RWPE1 (cell line): ENCODE measurements around the gene CARMIL1.

Experiments
- CTCF ChIA-PET: fragments of 350-600 bp; sonication (Branson Sonifier 250); formaldehyde crosslinking; extraction: SDS; loops from one replicate; lab custom pipeline; 2021; lab: Yijun Ruan, JAX
- POLR2A ChIA-PET: fragments of 400-600 bp; formaldehyde crosslinking; extraction: SDS; loops from one replicate; lab custom pipeline; 2020; ENCODE audit warnings: antibody characterized with exemption; ENCODE audit not compliant: low non-redundant PET; lab: Yijun Ruan, JAX
- DNase-seq: peaks from one replicate; pipeline ENCODE4 v3.0.0; 2012; ENCODE audit warnings: low spot score
- H3K27ac ChIP-seq: fragments of 450-650 bp; 2 replicates; pipeline ENCODE4 v1.5.1; 2017
- TF ChIP-seq, protein P1 (sequence below): fragments of 450-650 bp; conservative IDR thresholded peaks from 2 replicates; pipeline ENCODE4 v1.5.1; 2017; ENCODE audit warnings: low read depth, mild to moderate bottlenecking

Gene CARMIL1

DNA sequence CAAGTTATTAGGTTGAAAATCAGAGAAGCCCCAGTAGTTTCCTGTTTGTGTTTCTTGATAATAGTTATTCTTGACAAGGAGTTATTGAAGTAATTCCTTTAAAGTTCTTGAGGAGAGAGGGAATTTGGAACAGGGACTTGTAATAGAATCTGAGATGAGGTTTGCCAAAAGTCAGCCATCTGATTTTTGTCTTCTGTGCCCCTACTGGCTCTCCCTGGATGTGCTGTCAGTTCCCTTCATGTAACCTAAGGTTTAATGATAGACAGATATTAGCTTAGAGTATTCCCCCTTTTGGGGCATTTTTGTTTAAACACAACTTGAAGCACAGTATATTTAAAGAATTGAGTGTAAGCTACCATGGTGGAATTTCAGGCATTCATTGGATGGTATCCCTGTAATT is 71.4 kb downstream of the CARMIL1 start:
- no peak for DNase-seq
- POLR2A ChIA-PET, result no interaction called here
- no peak overlapping the region for H3K27ac ChIP-seq
- TF ChIP-seq, protein P1, sequence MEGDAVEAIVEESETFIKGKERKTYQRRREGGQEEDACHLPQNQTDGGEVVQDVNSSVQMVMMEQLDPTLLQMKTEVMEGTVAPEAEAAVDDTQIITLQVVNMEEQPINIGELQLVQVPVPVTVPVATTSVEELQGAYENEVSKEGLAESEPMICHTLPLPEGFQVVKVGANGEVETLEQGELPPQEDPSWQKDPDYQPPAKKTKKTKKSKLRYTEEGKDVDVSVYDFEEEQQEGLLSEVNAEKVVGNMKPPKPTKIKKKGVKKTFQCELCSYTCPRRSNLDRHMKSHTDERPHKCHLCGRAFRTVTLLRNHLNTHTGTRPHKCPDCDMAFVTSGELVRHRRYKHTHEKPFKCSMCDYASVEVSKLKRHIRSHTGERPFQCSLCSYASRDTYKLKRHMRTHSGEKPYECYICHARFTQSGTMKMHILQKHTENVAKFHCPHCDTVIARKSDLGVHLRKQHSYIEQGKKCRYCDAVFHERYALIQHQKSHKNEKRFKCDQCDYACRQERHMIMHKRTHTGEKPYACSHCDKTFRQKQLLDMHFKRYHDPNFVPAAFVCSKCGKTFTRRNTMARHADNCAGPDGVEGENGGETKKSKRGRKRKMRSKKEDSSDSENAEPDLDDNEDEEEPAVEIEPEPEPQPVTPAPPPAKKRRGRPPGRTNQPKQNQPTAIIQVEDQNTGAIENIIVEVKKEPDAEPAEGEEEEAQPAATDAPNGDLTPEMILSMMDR, result no peak
- CTCF ChIA-PET, result no interaction called here

DNA sequence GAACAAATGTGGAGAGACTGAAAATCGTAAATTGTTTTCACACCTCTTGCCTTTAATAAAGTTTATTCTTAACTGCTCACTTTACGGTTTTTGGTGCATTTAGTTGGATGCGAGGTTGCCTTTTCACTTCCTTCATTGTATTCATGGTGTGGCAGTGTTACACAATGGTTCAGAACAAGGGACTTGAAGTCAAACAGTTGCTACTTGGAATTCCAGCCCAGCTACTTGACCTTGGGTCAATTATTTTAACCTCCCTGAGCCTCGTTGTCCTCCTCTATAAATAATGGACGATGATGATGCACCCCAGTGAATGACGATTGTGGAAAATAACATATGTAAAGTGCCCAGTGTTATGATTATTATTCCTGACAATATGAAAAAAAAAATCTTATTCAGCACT is 72.3 kb downstream of the CARMIL1 start:
- POLR2A ChIA-PET, result no interaction called here
- no peak overlapping the region for H3K27ac ChIP-seq
- no peak for DNase-seq
- CTCF ChIA-PET, result no interaction called here
- TF ChIP-seq, protein P1, result no peak

DNA sequence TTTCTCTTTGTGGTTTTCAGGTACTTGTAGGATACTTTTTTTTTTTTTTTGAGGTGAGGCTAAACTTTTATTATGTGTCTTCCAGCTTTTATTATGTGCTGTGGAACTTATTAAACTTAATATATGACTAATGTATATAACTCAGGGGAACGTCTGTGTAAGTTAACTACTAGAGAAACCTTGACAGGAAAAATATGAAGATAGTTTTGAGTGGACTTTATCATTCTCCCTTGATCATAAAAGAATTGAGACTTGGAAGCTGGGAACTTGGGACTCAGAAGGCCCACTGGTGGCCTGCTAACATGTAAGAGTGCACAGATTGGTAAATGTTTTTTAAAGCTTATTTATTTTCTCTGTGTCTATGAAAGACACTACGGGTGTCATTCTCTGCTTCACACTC is 73.1 kb downstream of the CARMIL1 start:
- DNase-seq, result no peak
- POLR2A ChIA-PET, result no interaction called here
- CTCF ChIA-PET, result no interaction called here
- no peak overlapping the region for H3K27ac ChIP-seq
- TF ChIP-seq, protein P1, result no peak

- DNase-seq, result no peak
- no peak overlapping the region for H3K27ac ChIP-seq
- ChIA-PET POLR2A (no interaction called here), CTCF (no interaction called here)
- TF ChIP-seq, protein P1, result no peak
Observed at GRCh38 chr6:25354078-25354932, 75.1 kb downstream of the CARMIL1 start.

- peak overlapping the region; percentile 83 for H3K27ac ChIP-seq
- peak; percentile 70 for DNase-seq
- ChIA-PET CTCF (interaction anchor here (1.0 kb wide), 1 partner anchor 11 kb away, joined by 4 read pairs; no protein-coding TSS in a partner anchor), POLR2A (no interaction called here)
- TF ChIP-seq, protein P1, result no peak
Observed at GRCh38 chr6:25359191-25359861, 80.2 kb downstream of the CARMIL1 start.

- POLR2A ChIA-PET, result no interaction called here
- DNase-seq, result peak; percentile 25
- H3K27ac ChIP-seq, result no peak overlapping the region
- CTCF ChIA-PET, result no interaction called here
- TF ChIP-seq, protein P1, result no peak
Observed at GRCh38 chr6:25359891-25360290, 80.7 kb downstream of the CARMIL1 start.
